ENCODE data around the gene UMODL1.

The UMODL1 gene

DNA sequence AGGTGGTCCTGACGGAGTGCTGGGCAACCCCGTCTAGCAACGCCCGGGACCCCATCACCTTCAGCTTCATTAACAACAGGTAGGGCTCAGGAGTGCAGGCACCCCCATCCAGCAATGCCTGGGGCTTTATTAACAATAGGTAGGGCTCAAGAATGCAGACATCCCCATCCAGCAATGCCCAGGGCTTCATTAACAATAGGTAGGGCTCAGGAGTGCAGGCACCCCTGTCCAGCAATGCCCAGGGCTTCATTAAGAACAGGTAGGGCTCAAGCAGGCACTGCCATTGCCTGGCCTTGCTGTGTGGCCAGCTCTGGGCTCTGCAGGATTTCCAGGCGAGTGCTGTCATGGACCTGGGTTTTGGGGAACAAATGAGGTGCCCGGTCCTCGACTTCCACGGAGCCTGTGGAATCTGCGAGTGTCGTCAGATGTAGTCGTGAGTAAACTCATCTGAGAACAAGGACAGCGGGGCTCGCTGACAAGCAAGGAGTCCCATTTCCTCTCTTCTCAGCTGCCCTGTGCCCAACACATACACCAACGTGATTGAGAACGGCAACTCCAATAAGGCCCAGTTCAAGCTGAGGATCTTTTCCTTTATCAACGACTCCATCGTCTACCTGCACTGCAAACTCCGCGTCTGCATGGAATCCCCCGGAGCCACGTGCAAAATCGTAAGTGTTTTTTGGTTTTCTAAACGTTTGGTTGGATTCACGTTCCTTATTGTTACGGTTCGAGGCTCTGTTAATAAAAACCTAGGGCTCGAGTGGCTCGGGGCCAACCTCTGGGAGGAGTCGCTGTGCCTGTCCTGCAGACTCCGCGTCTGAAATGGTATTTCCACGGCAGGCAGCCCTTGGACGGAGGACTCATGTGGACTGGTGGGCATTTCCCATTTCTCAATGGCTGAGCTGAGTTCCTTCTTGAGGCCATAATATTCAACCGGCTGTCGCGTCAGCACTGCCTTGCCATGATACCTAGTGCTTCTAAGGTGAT, 56.3 kb downstream of the UMODL1 start:
- TF ChIP-seq ZFX (IDR thresholded peaks at IDR 0.05), result no peak
- TF ChIP-seq, protein P1, sequence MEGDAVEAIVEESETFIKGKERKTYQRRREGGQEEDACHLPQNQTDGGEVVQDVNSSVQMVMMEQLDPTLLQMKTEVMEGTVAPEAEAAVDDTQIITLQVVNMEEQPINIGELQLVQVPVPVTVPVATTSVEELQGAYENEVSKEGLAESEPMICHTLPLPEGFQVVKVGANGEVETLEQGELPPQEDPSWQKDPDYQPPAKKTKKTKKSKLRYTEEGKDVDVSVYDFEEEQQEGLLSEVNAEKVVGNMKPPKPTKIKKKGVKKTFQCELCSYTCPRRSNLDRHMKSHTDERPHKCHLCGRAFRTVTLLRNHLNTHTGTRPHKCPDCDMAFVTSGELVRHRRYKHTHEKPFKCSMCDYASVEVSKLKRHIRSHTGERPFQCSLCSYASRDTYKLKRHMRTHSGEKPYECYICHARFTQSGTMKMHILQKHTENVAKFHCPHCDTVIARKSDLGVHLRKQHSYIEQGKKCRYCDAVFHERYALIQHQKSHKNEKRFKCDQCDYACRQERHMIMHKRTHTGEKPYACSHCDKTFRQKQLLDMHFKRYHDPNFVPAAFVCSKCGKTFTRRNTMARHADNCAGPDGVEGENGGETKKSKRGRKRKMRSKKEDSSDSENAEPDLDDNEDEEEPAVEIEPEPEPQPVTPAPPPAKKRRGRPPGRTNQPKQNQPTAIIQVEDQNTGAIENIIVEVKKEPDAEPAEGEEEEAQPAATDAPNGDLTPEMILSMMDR (conservative IDR thresholded peaks at IDR 0.05), result no peak
- H3K27ac ChIP-seq, result no peak overlapping the region

DNA sequence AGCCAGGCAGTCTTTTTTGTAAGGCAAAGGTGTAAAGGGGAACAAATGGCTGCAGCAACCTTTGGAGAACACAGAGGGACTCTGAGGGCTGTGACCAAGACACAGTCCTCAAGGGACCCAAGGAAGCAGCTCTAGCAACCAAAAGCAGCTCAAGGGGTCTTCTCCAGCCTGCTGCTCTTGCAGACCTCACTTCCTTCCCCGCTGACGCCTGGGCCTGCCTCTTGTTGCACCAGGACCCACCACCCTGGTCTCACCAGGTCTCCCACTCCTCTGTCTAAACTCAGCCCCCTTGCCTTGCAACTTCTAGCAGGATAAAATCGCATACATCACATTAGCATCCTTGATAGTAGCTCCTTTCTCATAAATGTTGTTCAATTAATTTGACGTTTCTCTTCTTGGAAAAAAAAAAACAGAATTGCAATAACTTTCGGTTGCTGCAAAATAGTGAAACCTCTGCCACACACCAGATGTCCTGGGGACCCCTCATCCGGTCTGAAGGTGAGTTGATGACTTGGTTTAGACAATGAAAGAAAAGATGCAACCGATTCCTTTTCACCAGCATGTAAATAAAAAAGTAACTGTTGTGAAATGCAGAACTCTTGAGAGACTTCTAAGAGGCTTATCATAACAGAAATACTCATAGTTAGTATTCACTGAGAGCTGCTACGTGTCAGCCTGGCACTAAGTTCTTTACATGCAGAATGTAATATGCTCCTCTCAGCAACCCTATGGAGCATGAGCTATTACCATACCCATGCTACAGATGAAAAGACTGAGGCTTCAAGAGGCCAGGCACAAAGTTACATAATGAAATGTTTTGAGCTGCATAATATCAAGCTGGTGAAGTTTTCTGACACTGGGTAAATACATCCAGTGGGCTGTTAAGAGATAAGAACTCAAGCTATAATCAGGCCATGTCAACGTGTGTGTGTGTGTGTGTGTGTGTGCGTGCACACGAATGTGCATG, 58.5 kb downstream of the UMODL1 start:
- no peak overlapping the region for H3K27ac ChIP-seq
- no peak for TF ChIP-seq ZFX (IDR thresholded peaks at IDR 0.05)
- TF ChIP-seq, protein P1 (conservative IDR thresholded peaks at IDR 0.05), result no peak

DNA sequence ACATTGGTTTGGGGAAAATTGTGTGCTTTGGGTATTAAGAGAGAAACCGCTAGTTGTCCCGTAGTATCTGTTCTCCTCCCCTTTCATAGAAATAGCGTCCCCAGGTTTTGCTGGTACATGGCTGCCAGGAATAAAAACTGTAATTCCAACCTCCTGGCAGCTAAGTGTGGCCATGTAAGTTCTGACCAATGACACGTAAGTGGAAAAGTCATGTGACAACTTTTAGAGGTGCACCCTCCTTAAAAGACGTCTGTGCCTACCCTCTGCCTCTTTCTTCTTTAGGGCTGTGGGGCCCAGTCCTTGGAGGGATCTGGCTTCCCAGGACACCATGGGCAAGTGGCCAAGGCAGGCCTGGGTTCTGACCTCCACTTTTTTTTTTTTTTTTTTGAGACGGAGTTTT, 59.3 kb downstream of the UMODL1 start:
- TF ChIP-seq ZFX (IDR thresholded peaks at IDR 0.05), result no peak
- TF ChIP-seq, protein P1 (conservative IDR thresholded peaks at IDR 0.05), result no peak

DNA sequence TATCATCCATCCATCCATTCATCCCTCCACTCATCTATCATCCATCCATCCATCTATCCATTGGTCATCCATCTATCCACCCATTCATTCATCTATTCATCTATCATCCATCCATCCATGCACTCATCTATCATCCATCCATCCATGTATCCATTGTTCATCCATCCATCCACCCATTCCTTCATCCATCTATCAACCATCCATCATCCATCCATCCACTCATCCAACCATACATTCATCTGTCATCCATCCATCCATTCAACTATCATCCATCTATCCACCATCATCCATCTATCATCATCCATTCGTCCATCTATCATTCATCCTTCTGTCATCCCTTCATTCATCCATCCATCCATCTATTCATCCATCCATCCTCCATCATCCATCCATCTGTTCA, 61.1 kb downstream of the UMODL1 start:
- TF ChIP-seq ZFX (IDR thresholded peaks at IDR 0.05), result no peak
- TF ChIP-seq, protein P1 (conservative IDR thresholded peaks at IDR 0.05), result no peak
- H3K27ac ChIP-seq, result no peak overlapping the region

More for the DNA sequence above, 59.3 kb downstream of the UMODL1 start:
- H3K27ac ChIP-seq, result no peak overlapping the region

DNA sequence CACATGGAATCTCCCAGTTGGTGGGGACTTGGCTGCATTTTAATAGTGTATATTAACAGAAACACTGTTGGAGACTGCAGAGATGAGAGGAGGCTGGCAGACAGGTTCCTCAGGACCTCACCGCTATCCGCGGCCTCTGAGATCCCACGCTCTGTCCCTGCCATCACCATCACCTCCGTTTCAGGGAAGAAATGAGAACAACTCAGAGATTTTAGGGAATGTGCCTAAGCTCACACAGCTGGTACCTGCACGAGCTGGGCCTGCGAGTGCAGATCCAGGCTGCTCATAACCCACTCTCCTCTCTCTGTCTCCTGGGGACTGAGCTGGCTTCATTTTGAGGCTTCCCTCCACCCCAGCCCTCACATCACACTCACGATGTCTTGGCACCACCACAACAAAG, 62.0 kb downstream of the UMODL1 start:
- no peak overlapping the region for H3K27ac ChIP-seq
- TF ChIP-seq ZFX (IDR thresholded peaks at IDR 0.05), result no peak
- TF ChIP-seq, protein P1 (conservative IDR thresholded peaks at IDR 0.05), result no peak

DNA sequence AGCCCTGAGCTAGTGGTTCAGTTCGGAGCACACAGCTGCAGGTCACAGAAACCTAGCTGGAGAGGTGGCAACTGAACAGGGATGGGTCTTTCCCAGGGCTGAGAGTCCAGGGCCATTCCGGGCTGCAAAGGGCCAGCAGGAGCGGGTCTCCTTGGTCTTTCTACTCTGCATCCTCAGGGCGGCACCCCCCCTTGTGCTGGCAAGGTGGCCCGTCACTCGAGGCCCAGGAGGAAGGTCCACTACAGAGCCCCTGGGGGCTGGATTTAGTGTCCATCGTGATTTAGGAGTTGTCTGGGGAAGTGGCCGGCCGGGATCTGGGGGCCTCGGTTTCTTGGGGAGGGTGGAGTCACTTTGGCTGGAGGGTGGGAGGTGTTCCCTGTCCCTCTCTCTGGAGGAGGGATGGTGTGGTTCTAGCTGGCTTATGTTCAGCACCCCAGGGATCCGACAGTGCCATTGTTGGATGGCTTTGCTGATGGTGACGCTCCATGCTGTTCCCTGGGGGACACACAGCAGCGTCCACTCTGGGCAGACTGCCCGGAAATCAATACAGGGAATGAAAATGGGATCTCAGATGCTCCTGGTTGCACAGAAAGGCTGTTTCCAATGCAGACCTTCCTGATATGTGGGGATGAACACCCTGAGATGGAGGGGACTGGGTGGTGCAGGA, 64.4 kb downstream of the UMODL1 start:
- TF ChIP-seq, protein P1 (conservative IDR thresholded peaks at IDR 0.05), result no peak
- no peak for TF ChIP-seq ZFX (IDR thresholded peaks at IDR 0.05)
- no peak overlapping the region for H3K27ac ChIP-seq
